CD4-positive, alpha-beta memory T cell (primary cell): ENCODE measurements around the gene CCSER1. TPM values are rescaled to one million over a fixed set of nuclear protein-coding genes. Genes with fewer than 3 reads are reported as not detected.
"Not testable (repeated sequence)": the region's sequence is repeated elsewhere in the genome, so short reads cannot be mapped to it uniquely, and the experiment has no call there.

Experiments
- CTCF ChIA-PET: fragments of 350-600 bp; sonication (Branson Sonifier 250); formaldehyde crosslinking; loops from one replicate; lab custom pipeline; 2021; ENCODE audit warnings: inconsistent platforms; ENCODE audit not compliant: partially characterized antibody; lab: Charles Lee
- POLR2A ChIA-PET: fragments of 350-600 bp; sonication (Branson Sonifier 250); formaldehyde crosslinking; loops from one replicate; lab custom pipeline; 2021; ENCODE audit not compliant: partially characterized antibody; lab: Charles Lee
- DNase-seq, 5 donors: peaks; one replicate each; pipeline versions ENCODE4 v3.0.0 to v3.0.0-alpha.2; 2020 to 2022; ENCODE audit warnings: mixed read lengths in 1 of 5
- H3K27ac ChIP-seq: one replicate; pipeline ENCODE4 v1.7.0; 2013; ENCODE audit warnings: low read depth, low read length
- H3K27me3 ChIP-seq: 2 replicates; pipeline ENCODE4 v1.7.0; 2013; ENCODE audit warnings: mild to moderate bottlenecking, low read length, moderate library complexity; ENCODE audit not compliant: insufficient read depth
- H3K36me3 ChIP-seq: 2 replicates; pipeline ENCODE4 v1.7.0; 2013; ENCODE audit warnings: mild to moderate bottlenecking, low read length, moderate library complexity; ENCODE audit not compliant: insufficient read depth
- H3K4me1 ChIP-seq: 2 replicates; pipeline ENCODE4 v1.7.0; 2013; ENCODE audit warnings: mild to moderate bottlenecking, low read length, moderate library complexity; ENCODE audit not compliant: insufficient read depth
- H3K4me3 ChIP-seq, 2 donors: one replicate each; pipeline ENCODE4 v1.7.0; 2013; ENCODE audit warnings: low read length in 2 of 2, mild to moderate bottlenecking in 1 of 2
- H3K9me3 ChIP-seq, 2 donors: one replicate each; pipeline ENCODE4 v1.7.0; 2013; ENCODE audit warnings: low read length in 2 of 2, control low read depth in 1 of 2; ENCODE audit not compliant: control insufficient read depth in 1 of 2
- H3K27ac Mint-ChIP-seq, 7 donors: one replicate each; pipeline ENCODE4 v1.8.0; 2020 to 2021; ENCODE audit warnings: mixed read lengths in 7 of 7, mild to moderate bottlenecking in 6 of 7, inconsistent platforms in 3 of 7, moderate library complexity in 3 of 7
- H3K27me3 Mint-ChIP-seq, 2 donors: one replicate each; pipeline ENCODE4 v1.8.0; 2020 to 2021; ENCODE audit warnings: mixed read lengths in 2 of 2
- H3K36me3 Mint-ChIP-seq, 2 donors: one replicate each; pipeline ENCODE4 v1.8.0; 2020 to 2021; ENCODE audit warnings: mixed read lengths in 2 of 2, inconsistent platforms in 1 of 2, mild to moderate bottlenecking in 1 of 2
- H3K4me1 Mint-ChIP-seq, 4 donors: one replicate each; pipeline ENCODE4 v1.8.0; 2020 to 2021; ENCODE audit warnings: mixed read lengths in 4 of 4, mild to moderate bottlenecking in 1 of 4
- H3K4me3 Mint-ChIP-seq, 8 donors: one replicate each; pipeline ENCODE4 v1.8.0; 2020 to 2021; ENCODE audit warnings: mixed read lengths in 8 of 8, mild to moderate bottlenecking in 7 of 8, moderate library complexity in 6 of 8, inconsistent platforms in 3 of 8
- H3K9me3 Mint-ChIP-seq, 8 donors: one replicate each; pipeline ENCODE4 v1.8.0; 2020 to 2021; ENCODE audit warnings: mixed read lengths in 8 of 8, mild to moderate bottlenecking in 5 of 8, inconsistent platforms in 3 of 8, moderate library complexity in 1 of 8
- intact Hi-C: fragments of 100-400 bp; cut with micrococcal nuclease; formaldehyde crosslinking; loops from one replicate; pipeline ENCODE4 v1.15.1; 2023
- polyA plus RNA-seq, 2 donors: library from polyadenylated mRNA; unstranded; fragments of 300-500 nt; fragmentation: Illumina TruSeq; gene quantifications; one replicate each; pipeline ENCODE4 v1.2.3, GENCODE V29; 2021
- total RNA-seq, 2 experiments: library from RNA; stranded (reverse); gene quantifications; one replicate each; pipeline ENCODE4 v1.2.3, GENCODE V29; 2021

Gene CCSER1
- total and polyA plus RNA-seq, 4 experiments from 2014 or later = 0.47 to 2.0 (median 1.7) TPM; not detected in 1

DNA sequence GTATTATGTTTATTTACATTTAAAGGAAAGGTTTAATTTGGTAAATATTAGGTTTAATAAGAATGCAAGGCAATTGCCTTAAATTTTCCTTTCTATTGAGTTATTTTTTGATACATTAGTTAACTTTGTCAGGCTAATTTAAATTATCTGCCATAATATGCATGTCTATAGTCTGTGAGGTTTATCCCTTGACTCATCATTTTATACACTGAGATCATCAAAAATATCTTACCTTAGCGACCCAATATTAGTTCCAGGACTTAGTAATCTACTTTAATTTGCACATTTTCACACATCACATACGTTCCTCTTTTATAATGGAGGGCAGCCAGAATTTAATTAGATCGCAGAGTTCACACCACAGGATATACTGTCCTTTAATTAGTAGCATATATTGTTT is 1177.1 kb downstream of the CCSER1 start:
- intact Hi-C loops = no loop called here
- ChIA-PET POLR2A (no interaction called here), CTCF (no interaction called here)
- Mint-ChIP-seq H3K36me3 (no peaks in the 10 kb centered on the region), H3K9me3 (peaks cover 0 to 13% (median 3%) of the 10 kb centered on the region in 8 donors), H3K27ac (no peak overlapping the region), H3K4me1 (no peaks in the 10 kb centered on the region), H3K27me3 (no peaks in the 10 kb centered on the region), H3K4me3 (no peak overlapping the region)
- Histone ChIP-seq H3K4me1 (no peaks in the 10 kb centered on the region), H3K4me3 (no peak overlapping the region), H3K36me3 (no peaks in the 10 kb centered on the region), H3K27ac (no peak overlapping the region), H3K27me3 (no peaks in the 10 kb centered on the region), H3K9me3 (no peaks in the 10 kb centered on the region)
- no peak for DNase-seq

DNA sequence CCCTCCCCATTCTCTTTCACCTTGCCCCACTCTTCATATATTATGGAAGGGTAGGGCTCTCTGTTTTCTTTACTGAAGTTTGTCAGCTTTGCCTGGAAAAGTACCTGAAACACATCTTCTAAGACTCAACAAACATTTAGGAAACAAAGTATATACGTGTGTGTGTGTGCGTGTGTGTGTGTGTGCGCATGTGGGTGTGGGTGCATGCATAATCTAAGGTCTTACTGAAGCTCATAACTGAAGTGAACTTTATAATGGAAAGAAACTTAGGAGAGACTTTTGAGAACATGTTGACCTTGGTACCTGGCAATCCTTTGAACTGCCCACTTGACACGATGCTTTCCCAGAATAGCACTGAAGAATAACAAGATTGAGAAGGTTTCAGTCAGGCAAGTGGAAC is 1190.2 kb downstream of the CCSER1 start:
- Histone ChIP-seq H3K4me3 (no peak overlapping the region), H3K27ac (no peak overlapping the region), H3K4me1 (no peaks in the 10 kb centered on the region), H3K27me3 (no peaks in the 10 kb centered on the region), H3K36me3 (no peaks in the 10 kb centered on the region), H3K9me3 (no peaks in the 10 kb centered on the region)
- intact Hi-C loops = no loop called here
- Mint-ChIP-seq H3K4me1 (no peaks in the 10 kb centered on the region), H3K27me3 (no peaks in the 10 kb centered on the region), H3K27ac (no peak overlapping the region), H3K9me3 (peaks cover 0 to 12% (median 3%) of the 10 kb centered on the region in 8 donors), H3K4me3 (no peak overlapping the region), H3K36me3 (no peaks in the 10 kb centered on the region)
- CTCF ChIA-PET = no interaction called here
- DNase-seq = no peak
- POLR2A ChIA-PET = no interaction called here

DNA sequence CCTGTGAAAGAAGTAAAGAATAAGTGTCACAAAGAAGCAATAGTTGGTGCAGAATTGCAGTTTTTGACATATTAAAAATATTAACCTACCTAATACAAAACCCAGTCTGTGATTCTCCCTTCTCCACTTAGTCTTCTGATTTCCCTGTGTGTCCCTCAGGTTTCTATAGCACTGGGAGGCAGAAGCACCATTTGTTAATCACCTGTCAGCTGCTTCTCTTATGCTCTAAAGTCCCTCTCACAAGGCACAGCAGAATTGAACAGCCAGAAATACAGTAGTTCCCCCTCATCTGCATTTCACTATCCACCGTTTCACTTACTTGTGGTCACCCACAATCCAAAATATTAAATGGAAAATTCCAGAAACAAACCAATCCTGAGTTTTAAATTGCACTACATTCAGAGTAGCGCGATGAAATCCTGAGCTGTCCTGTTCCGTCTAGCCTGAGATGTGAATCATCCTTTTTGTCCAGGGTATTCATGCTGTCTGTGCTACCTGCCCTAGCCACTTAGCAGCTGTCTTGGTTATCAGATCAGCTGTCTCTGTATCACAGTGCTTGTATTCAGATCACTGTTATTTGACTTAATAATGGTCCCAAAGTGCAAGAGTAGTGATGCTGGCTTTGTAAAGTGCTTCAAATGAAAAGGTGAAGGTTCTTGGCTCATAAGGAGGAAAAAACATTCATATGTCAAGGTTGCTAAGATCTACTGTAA is 1192.5 kb downstream of the CCSER1 start:
- H3K4me3 ChIP-seq = no peak overlapping the region
- Mint-ChIP-seq H3K27me3 (no peaks in the 10 kb centered on the region), H3K4me3 (no peak overlapping the region), H3K4me1 (no peaks in the 10 kb centered on the region), H3K27ac (no peak overlapping the region), H3K9me3 (peaks cover 0 to 11% (median 4%) of the 10 kb centered on the region in 8 donors), H3K36me3 (no peaks in the 10 kb centered on the region)
- no peak overlapping the region for H3K27ac ChIP-seq
- no peaks in the 10 kb centered on the region for H3K27me3 ChIP-seq
- DNase-seq = no peak
- intact Hi-C loops = no loop called here
- ChIA-PET POLR2A (no interaction called here), CTCF (no interaction called here)
- H3K36me3 ChIP-seq = no peaks in the 10 kb centered on the region
- H3K9me3 ChIP-seq = no peaks in the 10 kb centered on the region
- H3K4me1 ChIP-seq = no peaks in the 10 kb centered on the region

DNA sequence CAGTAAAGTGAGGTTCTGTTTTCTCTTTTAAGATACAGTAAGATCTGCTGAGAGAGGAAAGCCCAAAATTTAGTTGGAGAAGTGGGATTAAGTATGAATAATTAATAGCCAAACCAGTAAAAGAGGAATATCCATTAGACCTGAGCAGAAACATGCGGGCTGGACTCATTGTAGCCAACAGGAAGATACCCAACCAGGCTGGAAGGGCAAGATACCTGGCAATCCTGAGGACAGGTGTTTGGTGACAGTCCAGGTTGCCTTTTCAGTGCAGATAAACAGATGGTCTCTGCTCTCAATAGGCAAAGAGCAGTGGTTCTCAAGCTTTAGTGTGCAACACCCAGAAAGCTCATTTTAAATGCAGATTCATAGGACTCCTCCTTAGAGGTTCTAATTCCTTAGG is 1195.8 kb downstream of the CCSER1 start:
- CTCF ChIA-PET = no interaction called here
- H3K27me3 ChIP-seq = no peaks in the 10 kb centered on the region

DNA sequence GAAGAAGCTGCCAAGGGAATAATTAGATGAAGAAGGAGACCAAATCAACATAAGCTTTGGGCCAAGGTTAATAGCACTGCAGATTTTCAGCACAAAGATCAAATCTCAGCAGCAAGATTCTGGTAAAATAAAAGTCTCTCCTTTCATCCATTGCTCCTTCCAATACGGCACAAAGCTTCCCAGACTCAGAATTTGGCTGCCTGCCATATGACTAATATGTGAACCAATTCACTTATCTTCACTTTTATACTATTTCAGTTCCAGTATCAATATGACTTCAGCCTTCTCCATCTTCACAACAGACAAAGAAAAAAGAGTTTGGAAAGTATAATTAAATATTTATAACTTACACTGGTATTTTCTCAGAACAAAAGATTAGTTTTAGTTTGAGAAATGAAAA is 1198.3 kb downstream of the CCSER1 start:
- ChIA-PET POLR2A (no interaction called here), CTCF (no interaction called here)
- Histone ChIP-seq H3K27me3 (no peaks in the 10 kb centered on the region), H3K27ac (no peak overlapping the region), H3K36me3 (no peaks in the 10 kb centered on the region), H3K4me3 (no peak overlapping the region), H3K4me1 (no peaks in the 10 kb centered on the region), H3K9me3 (peaks cover 0 to 4% of the 10 kb centered on the region in 2 donors)
- Mint-ChIP-seq H3K9me3 (peaks cover 0 to 41% (median 20%) of the 10 kb centered on the region in 8 donors), H3K4me3 (no peak overlapping the region), H3K36me3 (no peaks in the 10 kb centered on the region), H3K27ac (no peak overlapping the region), H3K27me3 (no peaks in the 10 kb centered on the region), H3K4me1 (no peaks in the 10 kb centered on the region)
- DNase-seq = no peak
- intact Hi-C loops = no loop called here

More for the DNA sequence above, 1195.8 kb downstream of the CCSER1 start:
- no peak overlapping the region for H3K27ac Mint-ChIP-seq
- intact Hi-C loops = no loop called here
- H3K36me3 Mint-ChIP-seq = no peaks in the 10 kb centered on the region
- H3K27ac ChIP-seq = no peak overlapping the region
- no peaks in the 10 kb centered on the region for H3K27me3 Mint-ChIP-seq
- H3K4me3 Mint-ChIP-seq = no peak overlapping the region
- H3K4me1 ChIP-seq = no peaks in the 10 kb centered on the region
- H3K9me3 ChIP-seq = peaks cover 0 to 4% of the 10 kb centered on the region in 2 donors
- H3K4me3 ChIP-seq = no peak overlapping the region
- POLR2A ChIA-PET = no interaction called here
- no peaks in the 10 kb centered on the region for H3K4me1 Mint-ChIP-seq
- DNase-seq = no peak
- no peaks in the 10 kb centered on the region for H3K36me3 ChIP-seq
- H3K9me3 Mint-ChIP-seq = peaks cover 3 to 27% (median 17%) of the 10 kb centered on the region in 8 donors

DNA sequence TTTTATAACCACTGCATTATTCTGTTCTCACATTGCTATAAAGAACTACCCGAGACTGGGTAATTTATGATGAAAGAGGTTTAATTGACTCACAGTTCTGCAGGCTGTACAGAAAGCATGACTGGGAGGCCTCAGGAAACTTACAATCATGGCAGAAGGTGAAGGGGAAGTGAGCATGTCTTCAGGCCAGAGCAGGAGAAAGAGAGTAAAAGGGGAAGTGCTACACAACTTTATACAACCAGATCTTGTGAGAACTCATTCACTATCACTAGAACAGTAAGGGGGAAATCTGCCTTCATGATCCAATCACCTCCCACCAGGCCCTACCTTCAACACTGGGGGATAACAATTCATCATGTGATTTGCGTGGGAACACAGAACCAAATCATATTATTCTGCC is 1199.0 kb downstream of the CCSER1 start:
- H3K27ac Mint-ChIP-seq, intact Hi-C loops, CTCF ChIA-PET: not testable (repeated sequence)

DNA sequence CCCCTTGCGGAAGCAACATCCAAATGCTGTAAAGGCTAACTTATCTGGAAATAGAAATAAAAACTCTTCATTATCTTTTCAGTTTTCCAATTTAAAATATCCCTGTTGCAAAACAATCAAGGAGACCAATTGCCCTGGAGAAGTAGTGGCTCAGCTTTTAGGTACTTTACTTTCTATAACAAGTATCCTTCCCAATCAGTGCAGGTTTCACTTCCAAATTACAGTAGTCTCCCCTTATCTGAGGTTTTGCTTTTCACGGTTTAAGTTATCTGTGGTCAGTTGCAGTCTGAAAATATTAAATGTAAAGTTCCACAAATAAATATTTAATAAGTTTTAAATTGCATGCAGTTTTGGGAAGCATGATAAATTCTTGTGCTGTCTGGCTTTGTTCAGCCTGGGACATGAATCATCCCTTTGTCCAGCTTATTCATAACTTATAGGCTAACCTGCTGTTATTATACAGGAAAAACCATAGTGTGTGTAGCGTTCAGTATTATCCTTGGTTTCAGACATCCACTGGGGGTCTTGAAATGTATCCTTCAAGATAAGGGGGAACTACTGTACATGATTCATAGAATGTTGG is 1203.5 kb downstream of the CCSER1 start:
- no peak for DNase-seq
- Histone ChIP-seq H3K4me3 (no peak overlapping the region), H3K27ac (no peak overlapping the region), H3K27me3 (no peaks in the 10 kb centered on the region), H3K4me1 (no peaks in the 10 kb centered on the region), H3K9me3 (peaks cover 0 to 4% of the 10 kb centered on the region in 2 donors), H3K36me3 (no peaks in the 10 kb centered on the region)
- ChIA-PET CTCF (no interaction called here), POLR2A (no interaction called here)
- Mint-ChIP-seq H3K4me1 (no peaks in the 10 kb centered on the region), H3K27me3 (no peaks in the 10 kb centered on the region), H3K27ac (no peak overlapping the region), H3K9me3 (peaks cover 2 to 44% (median 17%) of the 10 kb centered on the region in 8 donors), H3K36me3 (no peaks in the 10 kb centered on the region), H3K4me3 (no peak overlapping the region)
- intact Hi-C loops = no loop called here

More for the DNA sequence above, 1199.0 kb downstream of the CCSER1 start:
- H3K4me1 ChIP-seq, H3K27me3 Mint-ChIP-seq, H3K4me1 Mint-ChIP-seq, H3K27me3 ChIP-seq, H3K9me3 ChIP-seq, H3K4me3 ChIP-seq, POLR2A ChIA-PET, H3K36me3 ChIP-seq, DNase-seq, H3K4me3 Mint-ChIP-seq, H3K27ac ChIP-seq, H3K36me3 Mint-ChIP-seq: not testable (repeated sequence)
- peaks cover 0 to 42% (median 20%) of the 10 kb centered on the region in 8 donors for H3K9me3 Mint-ChIP-seq
